GM18858 (cell line): ENCODE results near the gene MAMDC2.

Experiments
- ATAC-seq: cut with Tn5 transposase; IDR thresholded peaks from one replicate; pipeline ENCODE4 v1.9.1; 2021; ENCODE audit not compliant: unreplicated experiment

The MAMDC2 gene

GRCh38 chr9:70101265-70101664, 57.6 kb downstream of the MAMDC2 start:
- no peak for ATAC-seq

GRCh38 chr9:70105147-70105546, 61.5 kb downstream of the MAMDC2 start:
- no peak for ATAC-seq

GRCh38 chr9:70106571-70106970, 62.9 kb downstream of the MAMDC2 start:
- no peak for ATAC-seq

GRCh38 chr9:70107558-70107957, 63.9 kb downstream of the MAMDC2 start:
- ATAC-seq: no peak

- no peak for ATAC-seq
Measured at GRCh38 chr9:70108181-70108580, 64.5 kb downstream of the MAMDC2 start.

- no peak for ATAC-seq
Measured at GRCh38 chr9:70110194-70111041, 66.8 kb downstream of the MAMDC2 start.

- ATAC-seq: peak; percentile 67
Measured at GRCh38 chr9:70111042-70111602, 67.5 kb downstream of the MAMDC2 start.

- no peak for ATAC-seq
Measured at GRCh38 chr9:70111641-70112236, 68.1 kb downstream of the MAMDC2 start.

GRCh38 chr9:70112981-70113380, 69.3 kb downstream of the MAMDC2 start:
- no peak for ATAC-seq

- ATAC-seq: no peak
Measured at GRCh38 chr9:70113403-70114022, 69.9 kb downstream of the MAMDC2 start.

GRCh38 chr9:70114898-70115297, 71.2 kb downstream of the MAMDC2 start:
- no peak for ATAC-seq

GRCh38 chr9:70117835-70118319, 74.2 kb downstream of the MAMDC2 start:
- no peak for ATAC-seq

GRCh38 chr9:70119786-70120185, 76.1 kb downstream of the MAMDC2 start:
- no peak for ATAC-seq

- no peak for ATAC-seq
Measured at GRCh38 chr9:70120834-70121510, 77.3 kb downstream of the MAMDC2 start.

- ATAC-seq: no peak
Measured at GRCh38 chr9:70121818-70122436, 78.3 kb downstream of the MAMDC2 start.

- no peak for ATAC-seq
Measured at GRCh38 chr9:70123695-70124094, 80.0 kb downstream of the MAMDC2 start.

- ATAC-seq: no peak
Measured at GRCh38 chr9:70125621-70126263, 82.1 kb downstream of the MAMDC2 start.

GRCh38 chr9:70127036-70127435, 83.4 kb downstream of the MAMDC2 start:
- ATAC-seq: no peak

- ATAC-seq: no peak
Measured at GRCh38 chr9:70127540-70128416, 84.1 kb downstream of the MAMDC2 start.
